ENCODE measurements around the gene PSEN2. TPM values are rescaled to one million over a fixed set of nuclear protein-coding genes. Genes with fewer than 3 reads are reported as not detected.

The PSEN2 gene
- total RNA-seq, 4 donors from 2014 or later: 24.8 to 41.4 (median 34.1) TPM

DNA sequence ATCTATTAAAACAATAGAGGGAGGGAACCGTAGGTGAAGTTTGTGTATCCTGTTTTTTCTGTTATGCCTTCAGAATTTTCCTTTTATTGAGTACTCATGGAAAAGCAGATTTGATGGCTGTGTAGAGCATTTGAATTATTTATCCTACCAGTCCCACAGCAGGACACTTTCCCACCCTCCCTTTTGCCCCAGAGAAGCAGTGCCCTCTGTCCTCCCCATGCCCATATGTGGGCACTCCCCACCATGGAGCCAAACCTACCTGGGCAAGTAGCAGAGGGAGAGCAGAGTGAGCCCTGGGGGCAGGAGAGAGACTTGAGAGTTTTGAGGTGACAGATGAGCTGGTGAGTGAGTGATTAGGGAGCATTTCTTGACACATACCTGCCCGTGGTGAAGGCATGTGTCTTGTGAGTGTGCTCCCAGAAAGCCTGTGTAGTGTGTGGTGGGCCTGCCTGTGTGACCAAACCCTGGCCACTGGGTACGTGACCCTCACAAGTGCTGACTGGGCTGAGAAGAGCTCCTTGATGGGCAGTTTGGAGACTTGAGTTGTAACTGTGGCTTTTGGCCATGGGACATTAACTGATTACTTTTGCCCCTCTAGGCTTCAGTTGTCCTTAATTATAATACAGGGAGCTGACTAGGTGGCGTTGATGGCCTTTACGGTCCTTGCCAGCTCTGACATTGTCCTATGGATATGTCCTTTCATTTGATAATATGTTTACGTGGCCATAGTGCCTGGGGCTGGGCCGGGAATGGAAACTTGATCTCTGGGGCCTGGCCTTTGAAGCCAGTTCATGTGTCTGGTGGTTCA lies 3.6 kb downstream of the PSEN2 start:
- intact Hi-C loops (cut with DNase I; ENCODE audit: low total_unique reads): loop anchor here (5.0 kb wide), 1 partner anchor 103 kb away; no protein-coding TSS in a partner anchor

DNA sequence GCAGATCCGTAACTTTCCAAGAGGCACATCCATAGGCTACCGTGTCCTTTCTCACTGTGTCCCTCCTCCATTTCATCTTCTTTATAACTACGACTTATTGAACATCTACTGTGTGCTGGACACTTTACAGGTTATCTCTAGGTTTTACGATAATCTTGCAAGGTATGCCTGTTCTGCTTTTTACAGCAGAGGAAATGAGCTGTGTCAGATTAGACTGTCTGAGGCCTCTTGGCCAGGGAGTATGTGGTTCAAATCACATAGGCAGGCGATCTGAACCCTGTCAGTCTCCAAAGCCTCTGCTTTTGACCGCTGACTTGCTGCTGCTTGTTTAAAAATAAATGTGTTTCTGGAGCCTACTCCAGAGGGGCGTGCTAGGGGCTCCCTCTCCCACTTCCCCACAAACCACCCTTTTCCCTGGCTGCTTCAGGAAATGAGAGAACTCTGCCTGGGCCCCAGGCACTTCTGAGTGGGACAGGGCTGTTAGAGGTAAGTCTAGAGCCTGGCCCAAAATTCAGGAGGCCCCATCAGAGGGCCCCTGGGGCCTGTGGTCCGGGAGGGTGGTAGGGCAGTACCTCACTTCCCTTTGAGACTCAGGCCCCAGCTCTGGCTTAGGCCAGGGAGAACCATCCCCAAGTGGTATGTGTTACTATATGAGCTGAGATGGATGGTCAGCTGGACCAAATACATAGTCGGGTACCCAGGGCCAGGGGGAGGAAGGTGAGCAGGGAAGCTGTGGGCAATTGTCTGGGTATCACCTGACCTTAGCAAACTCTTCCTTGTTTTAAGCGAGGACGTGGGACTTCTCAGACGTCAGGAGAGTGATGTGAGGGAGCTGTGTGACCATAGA lies 4.4 kb downstream of the PSEN2 start:
- H3K27ac ChIP-seq: peak overlapping the region in 2 of 4 donors; percentile 21 to 62
- in situ Hi-C loops (cut with MboI; ENCODE audit: low sequenced_read_pairs in 4 of 4): no loop called here

More for the DNA sequence above, 3.6 kb downstream of the PSEN2 start:
- ATAC-seq (no peak), DNase-seq (no peak)
- no peak overlapping the region for H3K4me3 ChIP-seq
- no peaks in the 10 kb centered on the region for H3K9me3 ChIP-seq
- peak overlapping the region in 2 of 4 donors; percentile 41 to 62 for H3K27ac ChIP-seq
- in situ Hi-C loops (cut with MboI; ENCODE audit: low sequenced_read_pairs in 4 of 4): no loop called here
- peaks cover 32 to 37% of the 10 kb centered on the region in 2 donors for H3K4me1 ChIP-seq
- H3K36me3 ChIP-seq: no peaks in the 10 kb centered on the region
- no peaks in the 10 kb centered on the region for H3K27me3 ChIP-seq
- TF ChIP-seq, protein P1, sequence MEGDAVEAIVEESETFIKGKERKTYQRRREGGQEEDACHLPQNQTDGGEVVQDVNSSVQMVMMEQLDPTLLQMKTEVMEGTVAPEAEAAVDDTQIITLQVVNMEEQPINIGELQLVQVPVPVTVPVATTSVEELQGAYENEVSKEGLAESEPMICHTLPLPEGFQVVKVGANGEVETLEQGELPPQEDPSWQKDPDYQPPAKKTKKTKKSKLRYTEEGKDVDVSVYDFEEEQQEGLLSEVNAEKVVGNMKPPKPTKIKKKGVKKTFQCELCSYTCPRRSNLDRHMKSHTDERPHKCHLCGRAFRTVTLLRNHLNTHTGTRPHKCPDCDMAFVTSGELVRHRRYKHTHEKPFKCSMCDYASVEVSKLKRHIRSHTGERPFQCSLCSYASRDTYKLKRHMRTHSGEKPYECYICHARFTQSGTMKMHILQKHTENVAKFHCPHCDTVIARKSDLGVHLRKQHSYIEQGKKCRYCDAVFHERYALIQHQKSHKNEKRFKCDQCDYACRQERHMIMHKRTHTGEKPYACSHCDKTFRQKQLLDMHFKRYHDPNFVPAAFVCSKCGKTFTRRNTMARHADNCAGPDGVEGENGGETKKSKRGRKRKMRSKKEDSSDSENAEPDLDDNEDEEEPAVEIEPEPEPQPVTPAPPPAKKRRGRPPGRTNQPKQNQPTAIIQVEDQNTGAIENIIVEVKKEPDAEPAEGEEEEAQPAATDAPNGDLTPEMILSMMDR (IDR thresholded peaks at IDR 0.05 in 4 of 5, conservative IDR thresholded peaks at IDR 0.05 in 1 of 5): no peak
- no peak for TF ChIP-seq POLR2A (IDR thresholded peaks at IDR 0.05)

DNA sequence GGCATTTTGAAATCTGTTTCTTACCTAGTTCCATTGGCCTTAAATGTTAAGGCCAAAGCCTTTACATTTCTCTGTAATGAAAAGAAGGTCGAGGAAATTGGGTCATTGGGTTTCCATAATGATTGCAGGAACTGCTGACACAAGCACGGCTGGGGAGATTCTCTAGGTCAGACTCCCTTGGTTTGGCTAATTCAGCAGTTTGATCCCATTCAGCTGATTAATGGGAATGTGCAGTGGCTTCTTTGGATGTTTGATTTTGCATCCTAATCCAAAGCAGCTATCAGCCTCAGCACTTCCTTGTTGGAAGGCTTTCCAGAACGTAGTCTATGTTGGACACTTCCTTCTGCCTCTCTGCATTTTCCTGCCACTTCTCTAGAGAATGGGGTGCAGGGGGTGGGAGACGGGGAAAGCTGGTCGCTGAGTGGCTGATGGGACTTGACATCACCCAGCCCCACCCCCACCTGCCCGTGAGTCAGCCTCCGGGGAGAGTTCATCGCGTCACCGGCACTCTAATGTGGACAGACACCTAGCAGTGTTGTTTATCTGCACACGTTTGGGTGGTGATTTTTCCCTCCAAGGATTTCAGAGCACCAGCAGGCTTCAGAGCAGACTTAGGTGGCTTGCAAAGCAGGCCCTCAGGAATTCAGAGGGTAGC lies 5.4 kb downstream of the PSEN2 start:
- no peak for ATAC-seq
- intact Hi-C loops (cut with DNase I; ENCODE audit: low total_unique reads) (no loop called here), in situ Hi-C loops (cut with MboI; ENCODE audit: low sequenced_read_pairs in 4 of 4) (no loop called here)
- DNase-seq: no peak
- Histone ChIP-seq H3K4me3 (no peak overlapping the region), H3K4me1 (peaks cover 32% of the 10 kb centered on the region in 2 donors), H3K27ac (no peak overlapping the region), H3K36me3 (peaks cover 0 to 13% of the 10 kb centered on the region in 2 donors), H3K27me3 (no peaks in the 10 kb centered on the region), H3K9me3 (no peaks in the 10 kb centered on the region)
- TF ChIP-seq POLR2A (IDR thresholded peaks at IDR 0.05): no peak
- TF ChIP-seq, protein P1 (IDR thresholded peaks at IDR 0.05 in 4 of 5, conservative IDR thresholded peaks at IDR 0.05 in 1 of 5): no peak

More for the DNA sequence above, 4.4 kb downstream of the PSEN2 start:
- H3K27me3 ChIP-seq: no peaks in the 10 kb centered on the region
- DNase-seq (no peak), ATAC-seq (no peak)
- peaks cover 32 to 36% of the 10 kb centered on the region in 2 donors for H3K4me1 ChIP-seq
- TF ChIP-seq, protein P1 (IDR thresholded peaks at IDR 0.05 in 4 of 5, conservative IDR thresholded peaks at IDR 0.05 in 1 of 5): no peak
- no peaks in the 10 kb centered on the region for H3K9me3 ChIP-seq
- intact Hi-C loops (cut with DNase I; ENCODE audit: low total_unique reads): loop anchor here (5.0 kb wide), 1 partner anchor 102 kb away; no protein-coding TSS in a partner anchor
- H3K36me3 ChIP-seq: peaks cover 0 to 3% of the 10 kb centered on the region in 2 donors
- no peak overlapping the region for H3K4me3 ChIP-seq

DNA sequence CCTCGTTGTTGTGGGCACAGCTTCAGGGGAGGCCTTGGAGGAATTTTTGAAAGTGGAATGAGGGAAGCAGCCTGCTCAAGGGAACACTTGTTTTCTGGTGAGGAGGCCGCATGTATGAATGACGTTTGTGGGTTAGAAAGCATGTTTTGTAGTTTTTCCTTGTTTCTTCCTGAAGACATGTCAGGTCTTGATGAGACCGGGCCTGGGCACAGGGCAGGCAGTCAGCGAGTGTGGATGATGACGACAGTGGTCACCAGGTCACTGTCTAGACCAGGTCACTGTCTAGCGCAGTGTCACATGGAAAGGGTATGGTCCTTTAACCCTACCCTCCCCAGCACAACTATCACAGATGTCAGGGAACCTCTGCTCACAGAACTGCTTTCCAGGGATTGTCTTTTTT lies 7.3 kb downstream of the PSEN2 start:
- H3K36me3 ChIP-seq: peaks cover 0 to 13% of the 10 kb centered on the region in 2 donors
- H3K27ac ChIP-seq: no peak overlapping the region
- H3K4me1 ChIP-seq: peaks cover 13 to 21% of the 10 kb centered on the region in 2 donors
- intact Hi-C loops (cut with DNase I; ENCODE audit: low total_unique reads): no loop called here
- ATAC-seq (no peak), DNase-seq (no peak)
- in situ Hi-C loops (cut with MboI; ENCODE audit: low sequenced_read_pairs in 4 of 4): no loop called here
- H3K4me3 ChIP-seq: no peak overlapping the region
- H3K27me3 ChIP-seq: no peaks in the 10 kb centered on the region
- TF ChIP-seq, protein P1 (IDR thresholded peaks at IDR 0.05 in 4 of 5, conservative IDR thresholded peaks at IDR 0.05 in 1 of 5): no peak
- no peak for TF ChIP-seq POLR2A (IDR thresholded peaks at IDR 0.05)
- H3K9me3 ChIP-seq: no peaks in the 10 kb centered on the region

All from gastrocnemius medialis (tissue), 4 donors.